GM19239 (cell line): ENCODE results near the gene TMEM39B.
"Not testable (repeated sequence)": the region's sequence is repeated elsewhere in the genome, so short reads cannot be mapped to it uniquely, and the experiment has no call there.

Experiments
- DNase-seq: peaks from one replicate; pipeline ENCODE4 v3.0.0; 2011; ENCODE audit warnings: low spot score; ENCODE audit not compliant: insufficient read length
- FAIRE-seq: peaks from 2 replicates; lab custom pipeline; 2011; peaks lifted over from hg19 to GRCh38; lab: Jason Lieb, UNC

Gene TMEM39B

GRCh38 chr1:32066489-32066873, 6.3 kb upstream of the TMEM39B start:
- FAIRE-seq = peak; percentile 60
- peak; percentile 13 for DNase-seq

GRCh38 chr1:32068957-32069588, 3.7 kb upstream of the TMEM39B start:
- DNase-seq (no peak), FAIRE-seq (no peak)

DNA sequence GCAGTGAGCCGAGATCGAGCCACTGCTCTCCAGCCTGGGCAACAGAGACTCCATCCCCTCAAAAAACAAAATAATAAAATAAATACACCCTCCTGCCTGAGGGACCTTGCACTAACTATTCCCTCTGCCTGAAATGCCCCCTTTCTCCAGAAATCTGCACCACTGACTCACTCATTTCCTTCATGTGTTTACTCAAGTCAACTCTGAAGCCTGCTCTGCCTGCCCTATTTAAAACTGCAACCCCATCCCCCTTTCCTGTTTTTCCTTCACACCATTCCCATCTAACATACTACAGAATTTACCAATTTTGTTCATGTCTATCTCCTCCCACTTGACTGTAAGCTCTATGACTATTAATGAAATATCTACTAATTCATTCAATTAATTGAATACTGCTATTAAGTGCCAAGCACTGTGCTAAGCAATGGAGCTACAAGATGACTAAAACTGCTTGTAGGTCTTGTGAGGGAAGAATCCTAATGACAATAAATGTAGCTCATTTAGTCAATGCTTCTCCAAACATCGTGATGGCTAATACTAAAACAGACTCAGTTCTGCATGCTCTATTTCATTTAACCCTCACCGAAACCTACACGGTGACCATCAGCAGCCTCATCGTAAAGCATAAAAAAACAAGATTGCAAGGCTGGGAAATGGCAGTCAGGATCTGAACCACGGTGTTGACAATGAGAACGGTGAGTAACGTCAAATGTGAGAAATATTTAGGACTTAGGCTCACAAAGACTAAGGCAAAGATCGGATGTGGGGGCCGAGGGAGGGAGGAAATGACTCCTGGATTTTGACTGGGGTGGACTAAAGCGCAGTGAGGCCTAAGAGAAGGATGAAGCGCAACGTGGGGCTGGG, 749 bp upstream of the TMEM39B start:
- no peak for DNase-seq
- peak; percentile 21 for FAIRE-seq

GRCh38 chr1:32073299-32074229, 825 bp downstream of the TMEM39B start:
- peak; percentile 87 for FAIRE-seq
- no peak for DNase-seq

- DNase-seq (no peak), FAIRE-seq (no peak)
These were observed 2.1 kb downstream of the TMEM39B start for GRCh38 chr1:32074841-32075240.

GRCh38 chr1:32077451-32077850, 4.7 kb downstream of the TMEM39B start:
- FAIRE-seq (no peak), DNase-seq (no peak)

DNA sequence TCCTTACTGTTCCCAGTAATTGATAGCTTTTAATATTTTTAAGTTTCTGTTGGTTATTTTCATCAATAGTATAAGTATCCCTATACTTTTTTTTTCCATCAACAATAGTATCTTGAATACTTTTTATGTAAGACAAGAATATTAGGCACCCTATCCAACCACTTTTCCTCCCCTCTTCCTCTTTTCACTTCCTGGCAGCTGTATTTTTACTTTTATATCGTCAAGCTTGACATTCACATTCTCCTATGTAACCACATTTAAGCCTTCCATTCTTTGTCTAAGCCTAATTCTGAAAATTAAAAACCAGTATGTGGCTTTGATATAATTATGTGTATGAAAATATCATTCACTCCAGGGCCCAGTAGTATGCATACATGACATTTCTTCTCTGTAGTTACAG, 9.3 kb downstream of the TMEM39B start:
- no peak for DNase-seq
- FAIRE-seq = no peak

GRCh38 chr1:32086381-32086780, 13.6 kb downstream of the TMEM39B start:
- DNase-seq, FAIRE-seq: not testable (repeated sequence)

DNA sequence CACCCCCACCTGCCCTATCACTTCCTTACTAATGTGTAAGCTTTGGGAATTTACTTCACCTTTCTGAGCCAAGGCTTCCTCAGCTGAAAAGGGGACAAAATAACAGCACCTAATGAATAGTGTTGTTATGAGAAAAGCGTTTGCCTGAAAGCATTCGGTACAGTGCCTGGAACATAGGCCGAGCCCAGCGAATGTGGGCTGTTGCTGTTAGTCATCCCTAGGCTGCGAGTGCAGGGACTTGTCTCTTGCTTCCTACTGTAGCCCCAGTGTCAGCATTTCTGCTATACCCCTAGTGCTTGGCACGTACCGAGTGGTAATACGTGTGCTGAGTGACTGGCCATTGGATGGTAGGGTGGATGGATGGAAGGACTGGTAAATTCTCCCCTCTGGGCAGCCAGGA, 18.4 kb downstream of the TMEM39B start:
- FAIRE-seq (no peak), DNase-seq (no peak)

DNA sequence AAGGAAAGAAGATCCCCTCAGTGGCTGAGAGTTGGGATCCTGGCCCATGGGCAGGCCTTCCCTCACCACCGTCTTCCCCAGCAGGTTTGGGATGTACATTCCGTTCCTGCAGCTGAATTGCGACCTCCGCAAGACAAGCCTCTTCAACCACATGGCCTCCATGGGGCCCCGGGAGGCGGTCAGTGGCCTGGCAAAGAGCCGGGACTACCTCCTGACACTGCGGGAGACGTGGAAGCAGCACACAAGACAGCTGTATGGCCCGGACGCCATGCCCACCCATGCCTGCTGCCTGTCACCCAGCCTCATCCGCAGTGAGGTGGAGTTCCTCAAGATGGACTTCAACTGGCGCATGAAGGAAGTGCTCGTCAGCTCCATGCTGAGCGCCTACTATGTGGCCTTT, 18.9 kb downstream of the TMEM39B start:
- no peak for FAIRE-seq

DNA sequence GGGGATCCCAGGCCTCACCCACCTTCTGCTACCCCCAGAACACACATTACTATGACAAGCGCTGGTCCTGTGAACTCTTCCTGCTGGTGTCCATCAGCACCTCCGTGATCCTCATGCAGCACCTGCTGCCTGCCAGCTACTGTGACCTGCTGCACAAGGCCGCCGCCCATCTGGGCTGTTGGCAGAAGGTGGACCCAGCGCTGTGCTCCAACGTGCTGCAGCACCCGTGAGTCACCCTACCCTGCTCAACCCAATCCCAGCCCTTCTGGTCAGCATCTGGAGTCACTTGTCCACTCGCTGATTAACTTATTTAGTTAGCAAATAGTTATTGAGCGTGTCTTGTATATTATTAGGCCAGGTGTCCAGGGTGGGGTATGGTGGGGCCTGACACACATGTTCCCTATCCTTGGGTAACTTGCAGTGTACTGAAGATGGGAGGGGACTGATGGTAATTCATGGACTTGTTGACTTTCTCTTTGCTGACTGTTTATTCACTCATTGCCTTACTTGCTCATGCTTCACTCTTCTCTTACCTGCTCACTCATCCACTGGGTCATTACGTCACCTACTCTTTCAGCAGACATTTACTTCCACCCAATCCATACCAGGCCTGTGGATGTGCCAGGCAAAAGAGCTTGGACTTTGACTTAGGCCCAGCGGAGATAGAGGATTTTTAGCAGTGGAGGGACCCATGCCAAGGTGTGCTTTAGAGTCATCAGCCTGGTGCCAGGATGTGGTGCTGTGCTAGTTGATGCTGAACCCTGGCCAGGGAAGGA, 22.2 kb downstream of the TMEM39B start:
- DNase-seq = no peak

More for the DNA sequence above, 18.9 kb downstream of the TMEM39B start:
- DNase-seq = no peak

DNA sequence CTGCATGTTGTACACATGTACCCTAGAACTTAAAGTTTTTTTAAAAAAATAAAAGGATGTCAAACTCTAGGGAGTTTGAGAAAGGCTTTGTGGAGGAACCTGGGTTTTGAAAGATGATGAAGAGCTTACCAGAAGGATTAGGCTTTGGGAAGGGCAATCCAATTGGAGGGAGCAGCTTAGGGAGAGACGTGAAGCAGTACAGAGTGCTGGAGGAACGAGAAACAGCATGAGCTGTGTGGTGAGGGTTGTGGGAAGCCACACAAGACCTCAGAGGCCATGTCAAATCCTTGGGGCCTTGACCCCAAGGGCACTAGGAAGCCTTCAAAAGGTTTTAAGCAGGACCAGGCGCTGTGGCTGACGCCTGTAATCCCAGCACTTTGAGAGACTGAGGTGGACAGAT, 26.7 kb downstream of the TMEM39B start:
- no peak for FAIRE-seq
- no peak for DNase-seq

More for the DNA sequence above, 22.2 kb downstream of the TMEM39B start:
- FAIRE-seq = no peak

- DNase-seq = no peak
- no peak for FAIRE-seq
These were observed 27.6 kb downstream of the TMEM39B start for GRCh38 chr1:32100359-32100758.

- DNase-seq (no peak), FAIRE-seq (no peak)
These were observed 28.3 kb downstream of the TMEM39B start for GRCh38 chr1:32100807-32101708.

- no peak for DNase-seq
- no peak for FAIRE-seq
These were observed 31.4 kb downstream of the TMEM39B start for GRCh38 chr1:32104127-32104526.

GRCh38 chr1:32105338-32105737, 32.6 kb downstream of the TMEM39B start:
- FAIRE-seq (no peak), DNase-seq (no peak)

GRCh38 chr1:32106663-32107275, 34.0 kb downstream of the TMEM39B start:
- FAIRE-seq = no peak
- DNase-seq = no peak
